HepG2 (cell line): Measurements from ENCODE around the gene TELO2. TPM values are rescaled to one million over a fixed set of nuclear protein-coding genes. Genes with fewer than 3 reads are reported as not detected.

Source experiments
- ATAC-seq: fragments of 200-7000 bp; cut with Tn5 transposase; 3 replicates; pipeline ENCODE4 v1.9.1; 2020; ENCODE audit warnings: mild to moderate bottlenecking, moderate library complexity
- BruUV-seq: library from RNA; stranded (reverse); fragments of 400-500 nt; replicated peaks from 2 replicates; lab custom pipeline; 2021; lab: Mats Ljungman, UMichigan
- CTCF ChIA-PET: fragments of 300-600 bp; formaldehyde crosslinking; extraction: SDS; loops from one replicate; lab custom pipeline; 2021; ENCODE audit warnings: low total read pairs, inconsistent platforms, low intra/inter-chr PET ratio; lab: Yijun Ruan, JAX
- POLR2A ChIA-PET: fragments of 350-600 bp; sonication (Branson Sonifier 250); formaldehyde crosslinking; loops from one replicate; lab custom pipeline; 2020; ENCODE audit warnings: antibody characterized with exemption, inconsistent platforms; lab: Yijun Ruan, JAX
- DNase-seq: peaks from one replicate; pipeline ENCODE4 v3.0.0-alpha.2; 2015; ENCODE audit warnings: low spot score
- FAIRE-seq: peaks from 3 replicates; lab custom pipeline; 2011; peaks lifted over from hg19 to GRCh38; lab: Jason Lieb, UNC
- H2AFZ ChIP-seq: one replicate; pipeline ENCODE4 v1.6.1; 2011; ENCODE audit warnings: low read length, inconsistent platforms
- H3K27ac ChIP-seq: fragments of 300-600 bp; 3 replicates; pipeline ENCODE4 v1.8.0; 2011; ENCODE audit warnings: mixed run types, mild to moderate bottlenecking, mixed read lengths, low read length, inconsistent platforms; ENCODE audit not compliant: insufficient read depth; ENCODE audit errors: extremely low read length
- H3K27me3 ChIP-seq, 2 experiments: fragments of 200-600 bp in 1 of 2; 2 replicates in 1 of 2; 3 replicates in 1 of 2; pipeline versions ENCODE4 v1.6.0 to v1.8.0; 2011; ENCODE audit warnings: low read length in 2 of 2, mild to moderate bottlenecking in 2 of 2, moderate library complexity in 2 of 2, inconsistent platforms in 1 of 2; ENCODE audit not compliant: insufficient read depth in 2 of 2, control insufficient read depth in 1 of 2
- H3K36me3 ChIP-seq, 2 experiments: fragments of 200-600 bp in 1 of 2; replicated peaks in 1 of 2; 2 replicates in 1 of 2; 3 replicates in 1 of 2; pipeline versions ENCODE4 v1.5.1 to v1.8.0; 2011; ENCODE audit warnings: low read length in 2 of 2, inconsistent platforms in 1 of 2; ENCODE audit not compliant: insufficient read depth in 2 of 2, control insufficient read depth in 1 of 2
- H3K4me1 ChIP-seq: 2 replicates; pipeline ENCODE4 v1.5.1; 2012; ENCODE audit warnings: low read length, inconsistent platforms; ENCODE audit not compliant: insufficient read depth
- H3K4me2 ChIP-seq: 2 replicates; pipeline ENCODE4 v1.6.0; 2011; ENCODE audit warnings: low read depth, low read length, inconsistent platforms
- H3K4me3 ChIP-seq, 3 experiments: fragments of 200-600 bp in 1 of 3; sonication (generic), shearing (Covaris generic) in 1 of 3; replicated peaks in 1 of 3; 2 replicates each; pipeline ENCODE4 v1.5.1; 2011 to 2016; ENCODE audit warnings: low read length in 3 of 3, inconsistent platforms in 2 of 3, low read depth in 2 of 3, mild to moderate bottlenecking in 2 of 3, control low read depth in 1 of 3, mixed read lengths in 1 of 3; ENCODE audit not compliant: insufficient read depth in 1 of 3
- H3K79me2 ChIP-seq: one replicate; pipeline ENCODE4 v1.6.1; 2011; ENCODE audit warnings: low read length, inconsistent platforms; ENCODE audit not compliant: insufficient read depth
- H3K9ac ChIP-seq: 2 replicates; pipeline ENCODE4 v1.6.0; 2011; ENCODE audit warnings: mild to moderate bottlenecking, low read depth, low read length, inconsistent platforms; ENCODE audit not compliant: insufficient read depth
- H3K9me3 ChIP-seq: 2 replicates; pipeline ENCODE4 v1.5.1; 2012; ENCODE audit warnings: mild to moderate bottlenecking, low read length
- H4K20me1 ChIP-seq: 2 replicates; pipeline ENCODE4 v1.6.0; 2011; ENCODE audit warnings: inconsistent platforms, mild to moderate bottlenecking, low read length, moderate library complexity; ENCODE audit not compliant: insufficient read depth
- ATF1 ChIP-seq: IDR thresholded peaks from 2 replicates; pipeline ENCODE4 v1.6.1; 2016; ENCODE audit warnings: mild to moderate bottlenecking, control low read depth
- CEBPG ChIP-seq: IDR thresholded peaks from 2 replicates; pipeline ENCODE4 v1.6.1; 2016
- ETV6 ChIP-seq: sonication (generic); formaldehyde crosslinking; conservative IDR thresholded peaks from 2 replicates; pipeline ENCODE4 v1.4.0; 2020; ENCODE audit warnings: missing genetic modification reagents
- HMG20A ChIP-seq: IDR thresholded peaks from 2 replicates; pipeline ENCODE4 v1.6.1; 2016; ENCODE audit warnings: borderline replicate concordance
- RELA ChIP-seq: sonication (generic); formaldehyde crosslinking; IDR thresholded peaks from 2 replicates; pipeline ENCODE4 v1.4.0; 2020; ENCODE audit warnings: missing genetic modification reagents
- SATB2 ChIP-seq: sonication (generic); formaldehyde crosslinking; IDR thresholded peaks from 2 replicates; pipeline ENCODE4 v1.5.0; 2020; ENCODE audit warnings: missing genetic modification reagents
- TRIM24 ChIP-seq: sonication (generic); formaldehyde crosslinking; IDR thresholded peaks from 2 replicates; pipeline ENCODE4 v1.8.0; 2022; ENCODE audit warnings: mild to moderate bottlenecking, missing genetic modification reagents
- ZNF260 ChIP-seq: sonication (generic); formaldehyde crosslinking; IDR thresholded peaks from 2 replicates; pipeline ENCODE4 v1.4.0; 2020; ENCODE audit warnings: missing genetic modification reagents, low read depth, mild to moderate bottlenecking, borderline replicate concordance
- ZNF326 ChIP-seq: sonication (generic); formaldehyde crosslinking; IDR thresholded peaks from 2 replicates; pipeline ENCODE4 v1.4.0; 2020; ENCODE audit warnings: missing genetic modification reagents, borderline replicate concordance
- ZNF496 ChIP-seq: sonication (generic); formaldehyde crosslinking; IDR thresholded peaks from 2 replicates; pipeline ENCODE4 v1.8.1; 2023; ENCODE audit warnings: mild to moderate bottlenecking, moderate library complexity, missing genetic modification reagents; ENCODE audit not compliant: insufficient replicate concordance
- ZNF878 ChIP-seq: sonication (generic); formaldehyde crosslinking; IDR thresholded peaks from 2 replicates; pipeline ENCODE4 v1.8.1; 2023; ENCODE audit warnings: mild to moderate bottlenecking, missing genetic modification reagents, moderate library complexity
- WGBS: methylation state at CpG from one replicate; pipeline ENCODE4 v1.1.6; 2017; ENCODE audit warnings: low lambda C conversion rate; 5-methylcytosine and 5-hydroxymethylcytosine counted together
- in situ Hi-C: cut with HindIII; loops from 2 replicates; pipeline ENCODE4 v1.10.0; 2017; ENCODE audit warnings: low pct_unique_long_range_greater_than_20kb; ENCODE audit not compliant: extremely low pct_ligation_motif_present
- intact Hi-C: fragments of 100-400 bp; cut with micrococcal nuclease; formaldehyde crosslinking; loops from one replicate; pipeline ENCODE4 v1.10.0; 2022; ENCODE audit not compliant: unreplicated experiment
- polyA plus RNA-seq, 8 experiments: library from polyadenylated mRNA; depleted of rRNA in 3 of 8; stranded (reverse) in 7 of 8; unstranded in 1 of 8; fragments of >200 nt; fragmentation: Illumina TruSeq in 4 of 8; extraction: Trizol in 4 of 8; gene quantifications; 2 replicates each; pipeline versions ENCODE4 v1.2.1 to v1.2.3, GENCODE V29; 2011 to 2016; ENCODE audit warnings: low read depth in 4 of 8, missing spikeins in 1 of 8, mixed read lengths in 1 of 8; ENCODE audit not compliant: insufficient read depth in 1 of 8
- total RNA-seq, 5 experiments: library from RNA; depleted of rRNA; stranded (reverse); fragments of >200 nt; fragmentation: Illumina TruSeq; extraction: Trizol; gene quantifications; 2 replicates each; pipeline ENCODE4 v1.2.3, GENCODE V29; 2016; ENCODE audit warnings: low read depth in 1 of 5
- TF ChIP-seq, protein P1 (sequence below): sonication (generic); formaldehyde crosslinking; IDR thresholded peaks from 2 replicates; pipeline ENCODE4 v1.8.1; 2022; ENCODE audit warnings: mild to moderate bottlenecking, missing genetic modification reagents
- TF ChIP-seq, protein P2 (sequence below): sonication (generic); formaldehyde crosslinking; IDR thresholded peaks from 2 replicates; pipeline ENCODE4 v1.4.0; 2020; ENCODE audit warnings: mild to moderate bottlenecking, missing genetic modification reagents
- TF ChIP-seq, protein P3 (sequence below): IDR thresholded peaks from 2 replicates; pipeline ENCODE4 v1.6.1; 2016; ENCODE audit warnings: missing biosample characterization, missing genetic modification reagents, low read depth
- TF ChIP-seq, protein P4 (sequence below): IDR thresholded peaks from 2 replicates; pipeline ENCODE4 v1.6.1; 2016; ENCODE audit warnings: missing genetic modification reagents, missing compliant biosample characterization
- TF ChIP-seq, protein P5 (sequence below): sonication (generic); formaldehyde crosslinking; IDR thresholded peaks from 2 replicates; pipeline ENCODE4 v1.5.0; 2020; ENCODE audit warnings: missing genetic modification reagents

Gene TELO2
- total and polyA plus RNA-seq, 2 of the 13 experiments (the other 11 are each of a cell fraction or from before 2014, with no cell fraction given) = 10.1 to 17.9 TPM

DNA sequence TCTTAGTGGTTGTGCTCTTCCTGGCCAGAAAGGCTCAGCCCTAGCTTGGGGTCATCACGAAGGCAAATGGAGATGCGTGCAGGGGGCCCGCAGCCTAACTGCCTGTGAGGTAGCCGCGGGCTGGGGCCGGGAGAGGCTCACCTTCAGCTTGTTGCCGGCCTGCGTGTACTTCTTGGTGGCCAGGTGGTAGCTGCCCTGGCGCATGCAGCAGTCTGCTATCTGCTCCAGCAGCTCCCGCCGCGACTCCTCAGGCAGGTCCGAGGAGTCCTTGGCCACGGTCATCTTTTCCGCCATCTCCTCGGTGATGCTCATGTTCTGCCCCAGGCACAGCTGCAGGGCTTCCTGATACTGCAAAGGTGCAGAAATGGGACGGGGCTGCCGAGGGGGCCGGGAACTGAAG lies 27.3 kb downstream of the TELO2 start:
- H3K4me3 ChIP-seq = no peak overlapping the region
- in situ Hi-C loops (no loop called here), intact Hi-C loops (no loop called here)
- no peaks in the 10 kb centered on the region for H4K20me1 ChIP-seq
- no peak overlapping the region for H3K27ac ChIP-seq
- ATAC-seq (no peak), DNase-seq (no peak), FAIRE-seq (no peak)
- H3K36me3 ChIP-seq = no peaks in the 10 kb centered on the region; a peak in 1 of 5 replicates
- BruUV-seq = no TSS peak
- POLR2A ChIA-PET = no interaction called here
- CTCF ChIA-PET = no interaction called here
- no peak overlapping the region for H3K4me2 ChIP-seq
- no peaks in the 10 kb centered on the region for H3K4me1 ChIP-seq
- H3K79me2 ChIP-seq = no peaks in the 10 kb centered on the region
- no peak for TF ChIP-seq ZNF878
- TF ChIP-seq, protein P1, sequence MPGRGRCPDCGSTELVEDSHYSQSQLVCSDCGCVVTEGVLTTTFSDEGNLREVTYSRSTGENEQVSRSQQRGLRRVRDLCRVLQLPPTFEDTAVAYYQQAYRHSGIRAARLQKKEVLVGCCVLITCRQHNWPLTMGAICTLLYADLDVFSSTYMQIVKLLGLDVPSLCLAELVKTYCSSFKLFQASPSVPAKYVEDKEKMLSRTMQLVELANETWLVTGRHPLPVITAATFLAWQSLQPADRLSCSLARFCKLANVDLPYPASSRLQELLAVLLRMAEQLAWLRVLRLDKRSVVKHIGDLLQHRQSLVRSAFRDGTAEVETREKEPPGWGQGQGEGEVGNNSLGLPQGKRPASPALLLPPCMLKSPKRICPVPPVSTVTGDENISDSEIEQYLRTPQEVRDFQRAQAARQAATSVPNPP (CRISPR knock-in tag) = no peak
- TF ChIP-seq CEBPG = no peak
- TF ChIP-seq, protein P2, sequence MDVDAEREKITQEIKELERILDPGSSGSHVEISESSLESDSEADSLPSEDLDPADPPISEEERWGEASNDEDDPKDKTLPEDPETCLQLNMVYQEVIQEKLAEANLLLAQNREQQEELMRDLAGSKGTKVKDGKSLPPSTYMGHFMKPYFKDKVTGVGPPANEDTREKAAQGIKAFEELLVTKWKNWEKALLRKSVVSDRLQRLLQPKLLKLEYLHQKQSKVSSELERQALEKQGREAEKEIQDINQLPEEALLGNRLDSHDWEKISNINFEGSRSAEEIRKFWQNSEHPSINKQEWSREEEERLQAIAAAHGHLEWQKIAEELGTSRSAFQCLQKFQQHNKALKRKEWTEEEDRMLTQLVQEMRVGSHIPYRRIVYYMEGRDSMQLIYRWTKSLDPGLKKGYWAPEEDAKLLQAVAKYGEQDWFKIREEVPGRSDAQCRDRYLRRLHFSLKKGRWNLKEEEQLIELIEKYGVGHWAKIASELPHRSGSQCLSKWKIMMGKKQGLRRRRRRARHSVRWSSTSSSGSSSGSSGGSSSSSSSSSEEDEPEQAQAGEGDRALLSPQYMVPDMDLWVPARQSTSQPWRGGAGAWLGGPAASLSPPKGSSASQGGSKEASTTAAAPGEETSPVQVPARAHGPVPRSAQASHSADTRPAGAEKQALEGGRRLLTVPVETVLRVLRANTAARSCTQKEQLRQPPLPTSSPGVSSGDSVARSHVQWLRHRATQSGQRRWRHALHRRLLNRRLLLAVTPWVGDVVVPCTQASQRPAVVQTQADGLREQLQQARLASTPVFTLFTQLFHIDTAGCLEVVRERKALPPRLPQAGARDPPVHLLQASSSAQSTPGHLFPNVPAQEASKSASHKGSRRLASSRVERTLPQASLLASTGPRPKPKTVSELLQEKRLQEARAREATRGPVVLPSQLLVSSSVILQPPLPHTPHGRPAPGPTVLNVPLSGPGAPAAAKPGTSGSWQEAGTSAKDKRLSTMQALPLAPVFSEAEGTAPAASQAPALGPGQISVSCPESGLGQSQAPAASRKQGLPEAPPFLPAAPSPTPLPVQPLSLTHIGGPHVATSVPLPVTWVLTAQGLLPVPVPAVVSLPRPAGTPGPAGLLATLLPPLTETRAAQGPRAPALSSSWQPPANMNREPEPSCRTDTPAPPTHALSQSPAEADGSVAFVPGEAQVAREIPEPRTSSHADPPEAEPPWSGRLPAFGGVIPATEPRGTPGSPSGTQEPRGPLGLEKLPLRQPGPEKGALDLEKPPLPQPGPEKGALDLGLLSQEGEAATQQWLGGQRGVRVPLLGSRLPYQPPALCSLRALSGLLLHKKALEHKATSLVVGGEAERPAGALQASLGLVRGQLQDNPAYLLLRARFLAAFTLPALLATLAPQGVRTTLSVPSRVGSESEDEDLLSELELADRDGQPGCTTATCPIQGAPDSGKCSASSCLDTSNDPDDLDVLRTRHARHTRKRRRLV (CRISPR knock-in tag) = no peak
- TF ChIP-seq SATB2 (CRISPR knock-in tag) = no peak
- TF ChIP-seq ZNF496 = no peak
- TF ChIP-seq, protein P3, sequence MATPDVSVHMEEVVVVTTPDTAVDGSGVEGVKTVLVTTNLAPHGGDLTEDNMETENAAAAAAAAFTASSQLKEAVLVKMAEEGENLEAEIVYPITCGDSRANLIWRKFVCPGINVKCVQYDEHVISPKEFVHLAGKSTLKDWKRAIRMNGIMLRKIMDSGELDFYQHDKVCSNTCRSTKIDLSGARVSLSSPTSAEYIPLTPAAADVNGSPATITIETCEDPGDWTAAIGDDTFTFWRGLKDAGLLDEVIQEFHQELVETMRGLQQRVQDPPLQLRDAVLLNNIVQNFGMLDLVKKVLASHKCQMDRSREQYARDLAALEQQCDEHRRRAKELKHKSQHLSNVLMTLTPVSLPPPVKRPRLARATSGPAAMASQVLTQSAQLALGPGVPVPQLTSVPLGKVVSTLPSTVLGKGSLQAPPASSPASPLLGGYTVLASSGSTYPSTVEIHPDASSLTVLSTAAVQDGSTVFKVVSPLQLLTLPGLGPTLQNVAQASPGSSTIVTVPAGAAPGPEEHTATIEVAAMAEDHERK (CRISPR knock-in tag) = no peak
- TF ChIP-seq ETV6 (CRISPR knock-in tag) = no peak
- TF ChIP-seq HMG20A (CRISPR knock-in tag) = no peak
- no peak for TF ChIP-seq ATF1 (CRISPR knock-in tag)
- no peak for TF ChIP-seq ZNF326
- no peak for TF ChIP-seq TRIM24
- TF ChIP-seq, protein P4, sequence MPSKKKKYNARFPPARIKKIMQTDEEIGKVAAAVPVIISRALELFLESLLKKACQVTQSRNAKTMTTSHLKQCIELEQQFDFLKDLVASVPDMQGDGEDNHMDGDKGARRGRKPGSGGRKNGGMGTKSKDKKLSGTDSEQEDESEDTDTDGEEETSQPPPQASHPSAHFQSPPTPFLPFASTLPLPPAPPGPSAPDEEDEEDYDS (CRISPR knock-in tag) = no peak
- TF ChIP-seq ZNF260 (CRISPR knock-in tag) = no peak
- TF ChIP-seq RELA = no peak
- TF ChIP-seq, protein P5, sequence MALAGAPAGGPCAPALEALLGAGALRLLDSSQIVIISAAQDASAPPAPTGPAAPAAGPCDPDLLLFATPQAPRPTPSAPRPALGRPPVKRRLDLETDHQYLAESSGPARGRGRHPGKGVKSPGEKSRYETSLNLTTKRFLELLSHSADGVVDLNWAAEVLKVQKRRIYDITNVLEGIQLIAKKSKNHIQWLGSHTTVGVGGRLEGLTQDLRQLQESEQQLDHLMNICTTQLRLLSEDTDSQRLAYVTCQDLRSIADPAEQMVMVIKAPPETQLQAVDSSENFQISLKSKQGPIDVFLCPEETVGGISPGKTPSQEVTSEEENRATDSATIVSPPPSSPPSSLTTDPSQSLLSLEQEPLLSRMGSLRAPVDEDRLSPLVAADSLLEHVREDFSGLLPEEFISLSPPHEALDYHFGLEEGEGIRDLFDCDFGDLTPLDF (CRISPR knock-in tag) = no peak
- no peak overlapping the region for H2AFZ ChIP-seq
- no peaks in the 10 kb centered on the region for H3K27me3 ChIP-seq
- no peaks in the 10 kb centered on the region for H3K9me3 ChIP-seq
- no peak overlapping the region for H3K9ac ChIP-seq
- WGBS = 100% methylated on average over 3 of the region's 19 CpGs
